Mesodermal cell (in vitro differentiated cells): ENCODE data around the gene VWA8.

Experiments
- H3K27ac ChIP-seq: 2 replicates; pipeline ENCODE4 v1.7.0; 2013; ENCODE audit warnings: mild to moderate bottlenecking, low read depth, low read length, moderate library complexity; ENCODE audit not compliant: severe bottlenecking
- H3K36me3 ChIP-seq: 2 replicates; pipeline ENCODE4 v1.7.1; 2013; ENCODE audit warnings: mild to moderate bottlenecking, low read length, moderate library complexity; ENCODE audit not compliant: control insufficient read depth, insufficient read depth
- H3K4me1 ChIP-seq: one replicate; pipeline ENCODE4 v1.7.1; 2013; ENCODE audit warnings: mild to moderate bottlenecking, low read length; ENCODE audit not compliant: insufficient read depth, control insufficient read depth, poor library complexity, severe bottlenecking
- H3K4me3 ChIP-seq: 2 replicates; pipeline ENCODE4 v1.7.0; 2013; ENCODE audit warnings: low read length, control low read depth, mild to moderate bottlenecking; ENCODE audit not compliant: insufficient read depth, poor library complexity, severe bottlenecking; ENCODE audit errors: extremely low read depth
- H3K9me3 ChIP-seq: 2 replicates; pipeline ENCODE4 v1.7.1; 2013; ENCODE audit warnings: mild to moderate bottlenecking, low read length, moderate library complexity; ENCODE audit not compliant: control insufficient read depth
- WGBS, 2 experiments: methylation state at CpG; one replicate each; pipeline ENCODE4 v1.1.5; 2013; ENCODE audit warnings: missing lambda C conversion rate in 2 of 2; ENCODE audit not compliant: insufficient coverage in 2 of 2; 5-methylcytosine and 5-hydroxymethylcytosine counted together

VWA8 gene

GRCh38 chr13:41608111-41608838 lies 352.6 kb downstream of the VWA8 start:
- no peaks in the 10 kb centered on the region for H3K36me3 ChIP-seq
- H3K4me1 ChIP-seq = peaks cover 12% of the 10 kb centered on the region
- no peaks in the 10 kb centered on the region for H3K9me3 ChIP-seq
- H3K27ac ChIP-seq = no peak overlapping the region
- WGBS, 2 experiments = 80 to 93% methylated on average over 1 to 3 of the region's 5 CpGs
- no peak overlapping the region for H3K4me3 ChIP-seq

- Histone ChIP-seq H3K9me3 (no peaks in the 10 kb centered on the region), H3K4me1 (peaks cover 10% of the 10 kb centered on the region), H3K36me3 (no peaks in the 10 kb centered on the region), H3K4me3 (no peak overlapping the region), H3K27ac (no peak overlapping the region)
- 92% methylated on average over 1 of the region's 2 CpGs; no CpG with 5 or more reads in 1 of the 2 experiments for WGBS, 2 experiments
These were observed 354.3 kb downstream of the VWA8 start for GRCh38 chr13:41606646-41607045.

GRCh38 chr13:41605319-41606285 lies 355.3 kb downstream of the VWA8 start:
- H3K36me3 ChIP-seq = no peaks in the 10 kb centered on the region
- H3K4me3 ChIP-seq = no peak overlapping the region
- H3K9me3 ChIP-seq = no peaks in the 10 kb centered on the region
- WGBS, 2 experiments = 89 to 98% methylated on average over 3 to 4 of the region's 5 CpGs
- no peak overlapping the region for H3K27ac ChIP-seq
- peaks cover 4% of the 10 kb centered on the region for H3K4me1 ChIP-seq

GRCh38 chr13:41603917-41604316 lies 357.0 kb downstream of the VWA8 start:
- no peak overlapping the region for H3K27ac ChIP-seq
- no peak overlapping the region for H3K4me3 ChIP-seq
- WGBS, 2 experiments = no CpG with 5 or more reads among the region's 1 CpG
- no peaks in the 10 kb centered on the region for H3K9me3 ChIP-seq
- H3K36me3 ChIP-seq = no peaks in the 10 kb centered on the region
- H3K4me1 ChIP-seq = peaks cover 4% of the 10 kb centered on the region

- Histone ChIP-seq H3K9me3 (no peaks in the 10 kb centered on the region), H3K27ac (no peak overlapping the region), H3K4me1 (peaks cover 4% of the 10 kb centered on the region), H3K36me3 (no peaks in the 10 kb centered on the region), H3K4me3 (no peak overlapping the region)
- 94 to 95% methylated on average over 3 of the region's 7 CpGs for WGBS, 2 experiments
These were observed 359.0 kb downstream of the VWA8 start for GRCh38 chr13:41601718-41602445.

- no peaks in the 10 kb centered on the region for H3K9me3 ChIP-seq
- no peak overlapping the region for H3K4me3 ChIP-seq
- H3K4me1 ChIP-seq = no peaks in the 10 kb centered on the region
- no peak overlapping the region for H3K27ac ChIP-seq
- 86 to 100% methylated on average over 1 to 3 of the region's 3 CpGs for WGBS, 2 experiments
- no peaks in the 10 kb centered on the region for H3K36me3 ChIP-seq
These were observed 361.3 kb downstream of the VWA8 start for GRCh38 chr13:41599619-41600018.

GRCh38 chr13:41597348-41598041 lies 363.4 kb downstream of the VWA8 start:
- H3K27ac ChIP-seq = no peak overlapping the region
- H3K36me3 ChIP-seq = no peaks in the 10 kb centered on the region
- WGBS, 2 experiments = 100% methylated on average over 1 of the region's 2 CpGs; no CpG with 5 or more reads in 1 of the 2 experiments

GRCh38 chr13:41596190-41596589 lies 364.7 kb downstream of the VWA8 start:
- Histone ChIP-seq H3K4me3 (no peak overlapping the region), H3K9me3 (no peaks in the 10 kb centered on the region), H3K4me1 (peaks cover 5% of the 10 kb centered on the region), H3K27ac (no peak overlapping the region), H3K36me3 (no peaks in the 10 kb centered on the region)

More at GRCh38 chr13:41597348-41598041, 363.4 kb downstream of the VWA8 start:
- Histone ChIP-seq H3K4me1 (peaks cover 5% of the 10 kb centered on the region), H3K9me3 (no peaks in the 10 kb centered on the region), H3K4me3 (no peak overlapping the region)

GRCh38 chr13:41595298-41595697 lies 365.6 kb downstream of the VWA8 start:
- Histone ChIP-seq H3K27ac (no peak overlapping the region), H3K4me3 (no peak overlapping the region)
- no CpG with 5 or more reads among the region's 1 CpG for WGBS, 2 experiments

GRCh38 chr13:41590643-41591042 lies 370.3 kb downstream of the VWA8 start:
- no peak overlapping the region for H3K27ac ChIP-seq
- peaks cover 6% of the 10 kb centered on the region for H3K36me3 ChIP-seq
- WGBS, 2 experiments = 86 to 95% methylated on average over 2 to 3 of the region's 3 CpGs
- H3K4me3 ChIP-seq = no peak overlapping the region
- peaks cover 5% of the 10 kb centered on the region for H3K4me1 ChIP-seq
- H3K9me3 ChIP-seq = no peaks in the 10 kb centered on the region

More at GRCh38 chr13:41595298-41595697, 365.6 kb downstream of the VWA8 start:
- H3K9me3 ChIP-seq = no peaks in the 10 kb centered on the region
- H3K36me3 ChIP-seq = no peaks in the 10 kb centered on the region
- peaks cover 5% of the 10 kb centered on the region for H3K4me1 ChIP-seq
